H1 (cell line): Measurements from ENCODE around the gene UNC119B. TPM values are rescaled to one million over a fixed set of nuclear protein-coding genes. Genes with fewer than 3 reads are reported as not detected.

ENCODE experiments used
- CTCF ChIA-PET: fragments of 300-600 bp; sonication (Branson Sonifier 250); formaldehyde crosslinking; loops from one replicate; lab custom pipeline; 2021; ENCODE audit not compliant: partially characterized antibody; lab: Charles Lee
- POLR2A ChIA-PET: fragments of 300-600 bp; sonication (Branson Sonifier 250); formaldehyde crosslinking; loops from one replicate; lab custom pipeline; 2021; ENCODE audit warnings: inconsistent platforms; ENCODE audit not compliant: partially characterized antibody; lab: Charles Lee
- DNase-seq, 2 experiments: peaks; one replicate each; pipeline versions ENCODE4 v3.0.0 to v3.0.0-alpha.2; 2010 to 2022; ENCODE audit warnings: low spot score in 2 of 2, low read depth in 1 of 2, mixed read lengths in 1 of 2
- FAIRE-seq: peaks from 2 replicates; lab custom pipeline; 2011; peaks lifted over from hg19 to GRCh38; lab: Jason Lieb, UNC
- H2AFZ ChIP-seq: 2 replicates; pipeline ENCODE4 v1.8.1; 2012; ENCODE audit warnings: low read length, inconsistent platforms
- H2AK5ac ChIP-seq: 2 replicates; pipeline ENCODE4 v1.6.1; 2013; ENCODE audit warnings: low read depth, low read length
- H2BK120ac ChIP-seq: replicated peaks from 2 replicates; pipeline ENCODE3; 2013; ENCODE audit warnings: low read depth, low read length, inconsistent platforms
- H2BK12ac ChIP-seq: 2 replicates; pipeline ENCODE4 v1.6.1; 2013; ENCODE audit warnings: low read depth, low read length
- H2BK15ac ChIP-seq: 2 replicates; pipeline ENCODE4 v1.6.1; 2013; ENCODE audit warnings: low read length
- H2BK20ac ChIP-seq: 2 replicates; pipeline ENCODE4 v1.6.1; 2013; ENCODE audit warnings: low read length
- H2BK5ac ChIP-seq: 2 replicates; pipeline ENCODE4 v1.6.1; 2013; ENCODE audit warnings: low read depth, low read length
- H3K14ac ChIP-seq: 2 replicates; pipeline ENCODE4 v1.6.1; 2013; ENCODE audit warnings: inconsistent platforms; ENCODE audit not compliant: insufficient read length
- H3K18ac ChIP-seq: 2 replicates; pipeline ENCODE4 v1.6.1; 2013; ENCODE audit warnings: low read length; ENCODE audit errors: extremely low read depth
- H3K23ac ChIP-seq: 2 replicates; pipeline ENCODE4 v1.6.1; 2013; ENCODE audit warnings: inconsistent platforms; ENCODE audit not compliant: insufficient read length
- H3K23me2 ChIP-seq: 2 replicates; pipeline ENCODE4 v1.6.1; 2013; ENCODE audit warnings: low read depth, low read length
- H3K27ac ChIP-seq: 2 replicates; pipeline ENCODE4 v1.6.1; 2011; ENCODE audit warnings: low read depth, low read length, inconsistent platforms
- H3K27me3 ChIP-seq, 4 experiments: replicated peaks in 1 of 4; 1 replicate in 1 of 4; 2 replicates in 3 of 4; pipeline versions ENCODE4 v1.6.1 to v1.8.1; 2011 to 2013; ENCODE audit warnings: low read length in 3 of 4, mild to moderate bottlenecking in 3 of 4, inconsistent platforms in 2 of 4, mixed read lengths in 2 of 4, moderate library complexity in 1 of 4; ENCODE audit not compliant: control insufficient read depth in 3 of 4, insufficient read depth in 3 of 4; ENCODE audit errors: extremely low read depth in 1 of 4
- H3K36me3 ChIP-seq, 4 experiments: 2 replicates each; pipeline versions ENCODE4 v1.6.1 to v1.8.1; 2011 to 2013; ENCODE audit warnings: mild to moderate bottlenecking in 4 of 4, low read length in 3 of 4, moderate library complexity in 2 of 4, control low read depth in 1 of 4, inconsistent platforms in 1 of 4; ENCODE audit not compliant: insufficient read depth in 4 of 4, control insufficient read depth in 2 of 4
- H3K4ac ChIP-seq: replicated peaks from 2 replicates; pipeline ENCODE3; 2013; ENCODE audit warnings: low read length, low read depth, mixed read lengths, inconsistent platforms; ENCODE audit not compliant: insufficient read length
- H3K4me1 ChIP-seq, 4 experiments: replicated peaks in 1 of 4; 1 replicate in 1 of 4; 2 replicates in 3 of 4; pipeline versions ENCODE4 v1.6.1 to v1.8.1; 2011 to 2013; ENCODE audit warnings: low read length in 3 of 4, inconsistent platforms in 2 of 4, mixed read lengths in 1 of 4; ENCODE audit not compliant: insufficient read depth in 4 of 4, control insufficient read depth in 3 of 4
- H3K4me2 ChIP-seq, 2 experiments: 2 replicates each; pipeline versions ENCODE4 v1.6.1 to v1.8.1; 2011 to 2013; ENCODE audit warnings: low read depth in 2 of 2, low read length in 2 of 2, control low read depth in 1 of 2, inconsistent platforms in 1 of 2, mild to moderate bottlenecking in 1 of 2; ENCODE audit not compliant: insufficient read depth in 1 of 2
- H3K4me3 ChIP-seq, 4 experiments: fragments of 200-600, 300-600 bp in 1 of 4; sonication (generic), shearing (Covaris generic), sonication (Bioruptor Twin) in 1 of 4; 2 replicates each; pipeline versions ENCODE4 v1.5.1 to v1.8.1; 2011 to 2016; ENCODE audit warnings: low read length in 4 of 4, low read depth in 3 of 4, control low read depth in 2 of 4, inconsistent platforms in 2 of 4, mild to moderate bottlenecking in 2 of 4, mixed read lengths in 1 of 4, moderate library complexity in 1 of 4; ENCODE audit not compliant: insufficient read depth in 2 of 4; ENCODE audit errors: extremely low read depth in 1 of 4
- H3K56ac ChIP-seq: replicated peaks from 2 replicates; pipeline ENCODE3; 2013; ENCODE audit warnings: low read depth, mild to moderate bottlenecking, mixed read lengths, low read length, inconsistent platforms; ENCODE audit not compliant: insufficient read length
- H3K79me1 ChIP-seq: 2 replicates; pipeline ENCODE4 v1.6.1; 2013; ENCODE audit warnings: low read depth, low read length, control low read depth
- H3K79me2 ChIP-seq, 2 experiments: 2 replicates each; pipeline versions ENCODE4 v1.6.1 to v1.8.1; 2012 to 2013; ENCODE audit warnings: low read length in 2 of 2, mild to moderate bottlenecking in 2 of 2, inconsistent platforms in 1 of 2; ENCODE audit not compliant: insufficient read depth in 2 of 2, control insufficient read depth in 1 of 2
- H3K9ac ChIP-seq, 4 experiments: replicated peaks in 1 of 4; 1 replicate in 1 of 4; 2 replicates in 3 of 4; pipeline versions ENCODE4 v1.6.1 to v1.8.1; 2011 to 2013; ENCODE audit warnings: low read depth in 3 of 4, low read length in 3 of 4, control low read depth in 2 of 4, mild to moderate bottlenecking in 2 of 4, moderate library complexity in 2 of 4, inconsistent platforms in 1 of 4; ENCODE audit errors: extremely low read depth in 1 of 4
- H3K9me3 ChIP-seq, 2 experiments: 2 replicates each; pipeline versions ENCODE4 v1.6.1 to v1.8.1; 2012 to 2013; ENCODE audit warnings: mild to moderate bottlenecking in 2 of 2, moderate library complexity in 2 of 2, control low read depth in 1 of 2, inconsistent platforms in 1 of 2, low read depth in 1 of 2, low read length in 1 of 2, mixed read lengths in 1 of 2; ENCODE audit not compliant: insufficient read depth in 2 of 2
- H4K20me1 ChIP-seq, 2 experiments: replicated peaks in 1 of 2; 2 replicates each; pipeline versions ENCODE3 to v1.8.1; 2011 to 2013; ENCODE audit warnings: inconsistent platforms in 2 of 2, low read length in 2 of 2, mild to moderate bottlenecking in 1 of 2; ENCODE audit not compliant: insufficient read depth in 2 of 2, control insufficient read depth in 1 of 2
- H4K5ac ChIP-seq: 2 replicates; pipeline ENCODE4 v1.6.1; 2013; ENCODE audit warnings: low read length, low read depth, mixed read lengths, inconsistent platforms; ENCODE audit not compliant: insufficient read length
- H4K8ac ChIP-seq: 2 replicates; pipeline ENCODE4 v1.8.0; 2013; ENCODE audit warnings: mild to moderate bottlenecking, moderate library complexity, low read length, inconsistent platforms; ENCODE audit not compliant: insufficient read depth; ENCODE audit errors: extremely low read depth
- H4K91ac ChIP-seq: replicated peaks from 2 replicates; pipeline ENCODE3; 2013; ENCODE audit warnings: low read length, mixed read lengths, inconsistent platforms; ENCODE audit not compliant: insufficient read length
- CHD1 ChIP-seq: IDR thresholded peaks from 2 replicates; pipeline ENCODE4 v1.6.1; 2012; ENCODE audit warnings: low read depth, low read length, improper control_type of control experiment
- CTCF ChIP-seq, 3 experiments: IDR thresholded peaks; 1 replicate in 2 of 3; 2 replicates in 1 of 3; pipeline versions ENCODE4 v1.5.1 to v1.6.1; 2011; ENCODE audit warnings: low read length in 3 of 3, mild to moderate bottlenecking in 3 of 3, inconsistent platforms in 2 of 3, low read depth in 1 of 3, moderate library complexity in 1 of 3; ENCODE audit not compliant: insufficient read depth in 1 of 3; ENCODE audit errors: control extremely low read depth in 1 of 3
- GABPA ChIP-seq: IDR thresholded peaks from 2 replicates; pipeline ENCODE4 v1.6.1; 2011; ENCODE audit warnings: mild to moderate bottlenecking, low read length, moderate library complexity, borderline replicate concordance; ENCODE audit not compliant: insufficient read depth
- JUN ChIP-seq: IDR thresholded peaks from 2 replicates; pipeline ENCODE4 v1.6.1; 2011; ENCODE audit warnings: low read depth, mild to moderate bottlenecking, improper control_type of control experiment, low read length
- NANOG ChIP-seq: IDR thresholded peaks from 2 replicates; pipeline ENCODE4 v1.6.1; 2011; ENCODE audit warnings: low read length, low read depth, mild to moderate bottlenecking, inconsistent platforms; ENCODE audit not compliant: insufficient read depth, poor library complexity, severe bottlenecking
- NRF1 ChIP-seq: IDR thresholded peaks from 2 replicates; pipeline ENCODE4 v1.6.1; 2011; ENCODE audit warnings: mild to moderate bottlenecking, low read depth, low read length, improper control_type of control experiment
- RFX5 ChIP-seq: IDR thresholded peaks from 2 replicates; pipeline ENCODE4 v1.6.1; 2011; ENCODE audit warnings: low read depth, low read length, improper control_type of control experiment, borderline replicate concordance
- RXRA ChIP-seq: IDR thresholded peaks from 2 replicates; pipeline ENCODE4 v1.6.1; 2011; ENCODE audit warnings: low read depth, mild to moderate bottlenecking, low read length, moderate library complexity; ENCODE audit not compliant: insufficient read depth
- SP2 ChIP-seq: IDR thresholded peaks from 2 replicates; pipeline ENCODE4 v1.6.1; 2012; ENCODE audit warnings: mild to moderate bottlenecking, low read length, inconsistent platforms
- TAF1 ChIP-seq: IDR thresholded peaks from 2 replicates; pipeline ENCODE4 v1.6.1; 2011; ENCODE audit warnings: mild to moderate bottlenecking, low read depth, low read length
- WGBS, 2 experiments: shearing (Covaris generic) in 1 of 2; methylation state at CpG; one replicate each; pipeline versions ENCODE4 v1.1.6 to v1.1.7; 2013 to 2015; ENCODE audit warnings: low lambda C conversion rate in 2 of 2, mixed read lengths in 2 of 2, inconsistent platforms in 1 of 2, low coverage in 1 of 2, missing lambda C conversion rate in 1 of 2; ENCODE audit not compliant: insufficient replicate concordance in 2 of 2, insufficient coverage in 1 of 2, insufficient read length in 1 of 2; ENCODE audit errors: extremely low coverage in 1 of 2, missing lambda C conversion rate in 1 of 2; 5-methylcytosine and 5-hydroxymethylcytosine counted together
- polyA plus RNA-seq, 7 experiments: library from polyadenylated mRNA; depleted of rRNA in 3 of 7; stranded (reverse) in 5 of 7; unstranded in 2 of 7; fragments of >200 nt in 5 of 7; fragments of 200-250 nt in 2 of 7; gene quantifications; 1 replicate in 5 of 7; 2 replicates in 1 of 7; 4 replicates in 1 of 7; pipeline versions ENCODE4 v1.2.1 to v1.2.3, GENCODE V29; 2011 to 2013; ENCODE audit warnings: missing spikeins in 2 of 7, mixed read lengths in 2 of 7
- total RNA-seq: library from RNA; stranded (reverse); fragmentation: NEBNext Ultra II Directional; extraction: Animal tissue kit (Norgen Biotek cat#: 25700); gene quantifications from 2 replicates; pipeline ENCODE4 v1.2.1, GENCODE V29; 2021

Gene UNC119B
- total and polyA plus RNA-seq, 2 of the 8 experiments (the other 6 are each of a cell fraction or from before 2014, with no cell fraction given), result 40.5 to 50.1 TPM

- POLR2A ChIA-PET, result interaction anchor here (0.6 kb wide), 1 partner anchor 499 kb away, joined by 3 read pairs; no protein-coding TSS in a partner anchor
- H3K9me3 ChIP-seq, result no peaks in the 10 kb centered on the region
- TF ChIP-seq RXRA, result no peak
- TF ChIP-seq NANOG, result no peak
- no peak for TF ChIP-seq JUN
- no peak for TF ChIP-seq GABPA
- TF ChIP-seq CHD1, result no peak
- no peak for TF ChIP-seq CTCF (IDR thresholded peaks at IDR 0.05; ENCODE audit: control extremely low read depth in 1 of 3, insufficient read depth in 1 of 3, low read depth in 1 of 3, low read length in 3 of 3)
- no peak for TF ChIP-seq NRF1
- TF ChIP-seq SP2, result no peak
- no peak for TF ChIP-seq RFX5
- no peak for TF ChIP-seq TAF1
These were observed 28.9 kb downstream of the UNC119B start for GRCh38 chr12:120739031-120739762.

More at GRCh38 chr12:120739031-120739762, 28.9 kb downstream of the UNC119B start:
- H3K4me2 ChIP-seq, result no peak overlapping the region
- no peak overlapping the region for H2BK15ac ChIP-seq
- H3K4ac ChIP-seq, result no peak overlapping the region
- no peak overlapping the region for H3K27ac ChIP-seq
- no peak overlapping the region for H2AK5ac ChIP-seq
- H3K9ac ChIP-seq, result no peak overlapping the region
- no peak overlapping the region for H3K56ac ChIP-seq
- DNase-seq (no peak), FAIRE-seq (no peak)
- H2BK120ac ChIP-seq, result no peak overlapping the region
- no peak overlapping the region for H2BK5ac ChIP-seq
- no peak overlapping the region for H2BK12ac ChIP-seq
- H3K36me3 ChIP-seq, result no peaks in the 10 kb centered on the region; a peak in 1 of 8 replicates
- H4K91ac ChIP-seq, result no peak overlapping the region
- no peak overlapping the region for H4K5ac ChIP-seq
- no peaks in the 10 kb centered on the region for H3K79me2 ChIP-seq
- H3K79me1 ChIP-seq, result no peaks in the 10 kb centered on the region
- H3K4me1 ChIP-seq, result no peaks in the 10 kb centered on the region
- 93% methylated on average over 36 of the region's 38 CpGs; no CpG with 5 or more reads in 1 of the 2 experiments for WGBS, 2 experiments
- H4K8ac ChIP-seq, result peak overlapping the region; percentile 14; the same call in 1 of the 2 replicates
- no peak overlapping the region for H3K14ac ChIP-seq
- no peaks in the 10 kb centered on the region for H4K20me1 ChIP-seq
- no peaks in the 10 kb centered on the region for H3K27me3 ChIP-seq
- no peak overlapping the region for H3K18ac ChIP-seq
- no peak overlapping the region for H2BK20ac ChIP-seq
- CTCF ChIA-PET, result interaction anchor here (0.6 to 5.7 kb wide), 22 partner anchors 10 to 483 kb away, joined by 3 to 34 read pairs (median 4); partner anchors contain the start of genes ACADS and POP5
- H3K4me3 ChIP-seq, result no peak overlapping the region
- no peak overlapping the region for H3K23ac ChIP-seq
- H2AFZ ChIP-seq, result no peak overlapping the region
- H3K23me2 ChIP-seq, result no peaks in the 10 kb centered on the region
